GM18507 (cell line): ENCODE data around the gene FSIP1.

Source experiments
- DNase-seq: peaks from one replicate; pipeline ENCODE4 v3.0.0; 2011; ENCODE audit warnings: low read depth; ENCODE audit not compliant: insufficient read length; ENCODE audit errors: extremely low spot score
- FAIRE-seq: peaks from 2 replicates; lab custom pipeline; 2011; peaks lifted over from hg19 to GRCh38; lab: Jason Lieb, UNC

The FSIP1 gene

DNA sequence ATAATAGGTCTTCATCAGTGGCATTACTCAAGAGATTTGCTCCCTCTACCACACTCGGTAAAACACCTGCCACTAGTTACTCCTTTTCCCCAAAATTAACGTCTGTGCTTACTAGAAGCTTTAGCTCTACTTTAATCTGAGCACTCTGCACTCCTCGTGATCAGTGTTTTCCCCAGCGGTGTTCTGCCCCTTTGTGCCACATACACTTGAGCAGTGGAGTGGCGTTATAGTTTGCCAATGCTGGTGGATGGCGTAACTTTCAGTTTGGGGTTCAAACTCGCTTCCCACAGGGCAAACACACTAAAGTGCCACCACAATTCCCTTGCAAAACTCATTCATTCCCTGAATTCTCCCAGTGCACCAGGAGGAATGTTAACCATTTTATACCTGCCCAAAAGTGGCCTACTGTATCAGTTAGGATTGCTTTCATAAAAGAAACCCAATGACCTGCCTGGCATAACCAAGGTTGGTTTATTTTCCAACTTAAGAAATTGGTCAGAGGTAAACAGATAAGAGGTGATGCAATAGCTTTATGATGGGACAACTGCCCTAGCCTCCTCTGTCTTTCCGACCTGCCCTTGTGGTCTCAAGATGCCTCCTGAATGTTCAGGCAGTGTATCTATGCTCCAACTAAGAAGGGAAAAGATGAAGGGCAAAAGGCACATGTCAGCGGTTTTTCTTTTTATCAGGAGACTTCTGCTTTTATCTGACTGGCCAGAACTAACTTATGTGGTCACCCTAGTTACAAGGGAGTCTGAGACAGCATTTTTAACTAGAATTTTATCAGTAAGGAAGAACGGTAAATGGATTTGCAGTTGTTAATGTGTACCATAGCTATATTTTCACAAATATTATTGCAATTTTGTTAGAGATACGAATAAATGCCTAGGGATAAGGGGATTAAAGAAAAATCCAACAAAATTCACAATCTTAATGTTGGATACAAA is 83.9 kb downstream of the FSIP1 start:
- FAIRE-seq (no peak), DNase-seq (no peak)

DNA sequence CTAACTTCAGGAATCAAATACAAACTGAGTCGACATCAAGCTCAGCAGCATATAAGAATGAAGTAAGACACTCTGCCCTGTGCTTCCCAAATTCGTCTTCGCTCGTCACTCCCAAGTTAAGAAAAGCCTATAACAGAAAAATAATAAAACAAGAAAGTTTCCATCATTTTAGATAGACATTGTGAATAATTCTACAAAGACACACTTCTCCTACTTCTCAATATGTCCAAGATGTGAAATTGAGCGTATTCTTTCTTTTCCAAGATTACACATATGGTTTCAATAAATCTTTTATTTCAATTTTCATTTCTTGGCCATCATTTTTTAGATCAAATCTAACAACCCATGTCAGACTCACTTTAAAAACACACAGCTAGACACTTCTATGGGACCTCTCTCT is 85.1 kb downstream of the FSIP1 start:
- DNase-seq (no peak), FAIRE-seq (no peak)

DNA sequence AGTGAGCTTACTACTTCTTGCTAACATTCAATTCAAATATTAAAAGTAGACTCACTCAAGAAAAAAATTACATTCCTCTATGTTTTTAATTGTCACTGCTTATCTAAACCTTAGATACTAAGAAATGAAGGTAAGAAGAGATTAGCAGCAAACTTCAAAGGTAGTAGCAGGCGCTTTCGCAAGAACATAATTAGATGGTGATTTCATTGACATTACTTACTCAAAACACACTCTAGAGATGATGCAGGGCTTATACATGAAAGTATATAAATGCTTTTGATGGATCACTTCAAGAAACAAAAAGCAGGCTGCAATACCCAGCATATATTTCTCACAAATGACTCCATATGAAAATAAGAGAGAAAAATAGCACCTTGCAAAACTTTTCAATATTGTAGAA is 86.8 kb downstream of the FSIP1 start:
- DNase-seq (no peak), FAIRE-seq (no peak)

DNA sequence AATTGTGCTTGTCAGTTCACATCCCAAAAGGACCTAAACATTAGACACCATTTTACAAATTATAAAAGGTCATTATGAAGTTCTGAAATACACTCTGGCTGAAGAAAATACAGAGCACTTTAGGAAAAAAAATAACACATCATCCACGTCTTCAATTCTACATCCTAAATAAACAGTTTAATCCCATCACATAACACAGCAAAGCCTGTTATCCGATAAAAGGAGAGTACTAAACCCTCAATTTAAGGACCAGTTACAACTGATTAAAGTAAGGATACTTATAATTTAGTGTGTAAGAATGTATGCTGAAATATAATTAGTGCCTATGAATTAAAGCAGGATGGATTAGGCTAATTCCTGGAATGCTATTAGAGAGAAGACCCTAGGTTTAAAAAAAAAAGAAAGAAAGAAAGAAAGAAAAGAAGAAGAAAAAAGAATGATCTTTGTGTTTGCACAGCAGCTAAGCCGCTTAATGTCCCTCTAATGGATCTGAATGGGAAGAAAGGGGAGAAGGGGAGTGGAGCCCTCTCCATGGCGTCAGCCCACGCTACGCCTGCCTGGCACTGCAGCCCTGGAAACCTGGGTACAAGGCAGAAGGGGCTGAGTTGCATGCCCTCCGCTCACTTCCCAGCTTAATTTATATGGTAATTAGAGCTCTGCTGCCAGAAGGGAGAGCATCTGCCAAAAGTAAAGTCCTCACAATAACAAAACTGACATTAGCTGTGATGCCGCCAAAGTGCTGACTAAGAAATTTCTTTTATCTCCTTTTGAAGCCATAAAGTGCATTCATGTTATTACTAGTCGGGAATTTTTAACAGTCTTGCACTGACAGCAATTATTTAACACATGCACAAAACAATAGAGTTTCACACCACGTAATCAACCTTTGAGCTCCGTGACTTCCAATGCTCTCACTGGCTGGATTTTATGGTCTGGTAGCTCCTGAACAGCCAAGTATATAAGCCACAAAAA is 90.0 kb downstream of the FSIP1 start:
- FAIRE-seq, result no peak
- DNase-seq, result no peak

DNA sequence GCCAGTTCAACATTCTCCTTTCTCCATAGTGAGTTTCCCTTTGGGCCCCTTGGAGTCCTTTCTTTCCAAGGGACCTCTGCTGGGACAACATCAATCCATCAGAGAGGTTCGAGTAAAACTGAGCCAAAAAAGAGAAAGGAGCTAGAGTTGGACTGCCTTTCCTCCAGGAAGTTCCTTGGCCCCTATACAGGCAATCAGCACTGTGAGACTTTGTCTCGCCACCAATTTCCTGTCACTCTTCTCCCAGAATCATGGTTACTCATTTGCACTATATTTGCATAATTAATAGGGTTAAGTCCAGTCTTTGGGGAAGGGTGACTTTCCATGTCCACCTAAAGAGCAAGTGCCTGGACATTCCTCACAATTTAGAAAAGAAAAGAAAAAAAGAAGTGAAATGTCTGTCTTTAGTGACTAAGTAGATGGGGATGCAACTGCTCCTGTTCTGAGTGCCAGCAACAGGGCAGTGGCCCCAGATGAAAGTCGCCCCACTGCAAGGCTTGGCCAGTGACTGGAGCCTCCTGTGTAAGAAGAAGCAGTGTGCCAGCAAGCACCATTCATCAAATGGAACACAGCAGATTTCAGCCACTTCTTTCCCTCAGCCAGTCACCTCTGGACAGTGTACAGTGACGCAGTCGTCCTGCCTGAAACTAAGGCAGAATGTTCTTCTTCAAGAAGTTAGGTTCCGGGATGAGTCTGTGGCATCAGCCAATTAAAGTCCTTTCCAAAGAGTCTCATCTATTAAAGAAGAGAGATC is 91.6 kb downstream of the FSIP1 start:
- DNase-seq, result no peak

DNA sequence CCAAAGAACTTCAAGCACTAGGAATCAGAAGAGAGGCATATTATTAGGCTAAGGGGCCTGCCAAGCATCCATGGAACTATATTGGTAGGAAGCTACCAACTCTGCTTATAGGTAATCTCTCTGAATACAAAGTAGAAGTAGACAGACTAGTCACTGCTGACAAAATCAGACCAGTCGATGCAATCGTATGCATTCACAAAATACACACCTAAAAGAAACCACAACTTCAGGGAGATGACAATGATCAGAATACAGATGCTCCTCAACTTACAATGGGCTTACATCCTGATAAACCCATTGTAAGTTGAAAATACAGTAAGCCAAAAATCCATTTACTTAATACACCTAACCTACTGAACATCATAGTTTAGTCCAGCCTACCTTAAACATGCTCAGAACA is 94.7 kb downstream of the FSIP1 start:
- FAIRE-seq (no peak), DNase-seq (no peak)

More for the DNA sequence above, 91.6 kb downstream of the FSIP1 start:
- FAIRE-seq, result no peak

DNA sequence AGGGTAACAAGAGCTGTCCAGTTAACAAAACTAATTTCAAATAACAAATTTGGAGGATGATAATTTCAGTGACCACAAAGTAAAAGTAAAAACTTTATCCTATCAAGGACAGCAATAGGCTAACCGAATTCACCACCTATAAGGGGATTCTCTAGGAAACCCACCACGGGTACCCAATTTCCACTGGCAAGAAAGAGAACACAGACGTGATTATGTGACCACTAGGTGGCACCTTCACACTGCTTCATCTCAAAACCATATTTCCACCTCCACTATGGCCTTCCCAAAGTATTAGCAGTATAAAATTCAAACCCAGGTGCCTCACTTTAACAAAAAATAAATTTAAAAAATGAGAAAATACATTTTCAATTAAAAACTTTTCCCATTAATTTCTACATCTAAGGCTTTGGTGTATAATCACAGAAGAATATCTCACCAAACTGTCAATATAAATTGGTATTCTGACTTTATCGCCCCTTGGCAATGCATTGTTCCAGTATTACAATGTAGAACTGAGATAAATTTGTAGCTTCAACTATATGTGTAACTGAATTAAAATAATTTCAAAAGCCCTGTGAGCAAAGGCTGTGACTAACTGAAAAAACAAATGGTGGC is 96.5 kb downstream of the FSIP1 start:
- FAIRE-seq, result peak; percentile 49

DNA sequence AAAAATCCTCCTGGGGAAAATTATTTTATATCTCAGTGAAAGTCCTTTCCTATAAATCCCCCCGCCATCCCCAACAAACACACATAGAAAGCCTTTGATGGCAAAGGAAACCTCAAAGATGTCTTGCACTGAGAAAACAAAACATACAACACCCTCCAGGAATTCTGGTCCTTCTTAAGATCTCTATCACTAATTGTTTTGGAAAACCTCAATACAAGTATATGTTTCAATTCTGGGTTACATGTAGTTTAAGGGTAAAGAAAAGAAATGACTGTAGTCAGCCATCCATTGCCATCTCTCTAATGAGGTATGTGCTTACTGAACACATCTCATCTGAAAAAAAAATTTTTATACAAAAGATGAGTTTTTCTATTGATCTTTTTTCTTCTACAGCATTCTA is 97.3 kb downstream of the FSIP1 start:
- DNase-seq, result no peak
- FAIRE-seq, result no peak

More for the DNA sequence above, 96.5 kb downstream of the FSIP1 start:
- no peak for DNase-seq

DNA sequence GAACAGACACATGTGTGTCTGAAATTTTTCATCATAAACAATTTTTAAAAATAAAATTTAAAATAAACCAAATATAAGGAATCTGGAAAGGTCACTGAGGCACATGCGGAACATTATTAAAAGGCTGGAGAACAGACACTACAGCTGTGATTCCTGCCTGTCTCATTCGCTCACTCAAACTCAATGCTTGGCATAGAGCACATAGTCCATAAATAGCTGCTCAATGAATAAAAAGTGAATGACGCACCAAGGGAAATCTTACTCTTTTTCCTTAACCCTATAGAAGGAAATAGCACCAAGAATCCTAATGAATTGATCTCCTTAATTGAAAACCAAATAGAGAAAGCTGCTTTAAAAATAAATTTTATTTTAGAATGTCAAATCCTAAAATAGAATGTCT is 98.4 kb downstream of the FSIP1 start:
- DNase-seq (no peak), FAIRE-seq (no peak)

DNA sequence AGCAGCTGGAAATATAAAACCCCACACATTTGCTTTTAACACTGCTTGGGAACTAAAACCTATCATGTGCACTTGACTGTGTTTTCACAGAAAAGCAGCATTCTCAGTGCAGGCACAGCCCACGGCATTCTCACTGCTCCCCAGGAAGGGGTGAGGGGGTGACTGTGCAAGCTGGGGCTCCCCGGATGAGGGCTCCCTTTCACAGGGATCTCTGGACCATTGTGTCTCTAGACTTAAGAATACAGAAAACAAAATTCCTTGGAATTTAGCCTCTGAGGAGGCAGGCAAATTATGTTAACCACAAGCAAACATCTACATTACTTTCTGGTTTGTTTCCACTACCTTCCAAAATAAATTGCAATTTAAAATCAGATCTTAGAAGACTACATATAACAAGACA is 100.3 kb downstream of the FSIP1 start:
- FAIRE-seq (no peak), DNase-seq (no peak)

DNA sequence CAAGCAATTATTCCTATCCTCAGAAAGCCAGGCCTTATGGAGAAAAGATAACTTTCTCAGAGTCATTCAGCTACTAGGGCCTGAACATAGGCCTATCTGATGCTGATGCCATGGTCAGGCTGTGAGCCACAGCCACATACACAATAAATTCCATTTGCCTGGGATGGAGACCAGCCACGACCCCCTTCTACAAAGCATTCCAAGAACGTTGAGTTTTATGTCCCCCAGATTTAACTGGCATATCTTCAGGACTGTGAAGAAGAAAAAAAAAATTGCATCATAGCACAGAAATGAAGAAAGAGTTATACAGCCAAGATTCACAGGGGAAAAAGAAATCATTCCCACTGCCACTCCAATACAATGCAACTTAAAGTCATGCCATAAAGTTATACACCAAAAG is 101.8 kb downstream of the FSIP1 start:
- no peak for DNase-seq
- no peak for FAIRE-seq

DNA sequence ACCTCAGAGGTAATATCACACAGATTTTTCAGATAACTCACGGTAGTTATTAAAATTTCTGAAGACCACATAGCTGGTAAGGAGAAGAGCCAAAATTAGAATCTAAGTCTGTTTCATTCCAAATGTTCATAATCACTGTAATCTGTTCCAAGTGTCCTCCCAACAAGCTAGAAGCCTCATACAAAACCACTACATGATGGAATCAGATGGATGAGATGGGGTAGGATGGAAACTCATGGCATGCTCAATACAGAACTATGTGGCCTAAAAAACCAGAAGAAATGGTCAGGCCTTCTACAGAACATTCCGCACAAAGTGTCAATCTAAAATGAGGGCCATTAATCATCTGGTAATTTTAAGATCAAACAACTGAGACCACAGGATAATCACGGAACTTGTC is 110.0 kb downstream of the FSIP1 start:
- FAIRE-seq (no peak), DNase-seq (no peak)

DNA sequence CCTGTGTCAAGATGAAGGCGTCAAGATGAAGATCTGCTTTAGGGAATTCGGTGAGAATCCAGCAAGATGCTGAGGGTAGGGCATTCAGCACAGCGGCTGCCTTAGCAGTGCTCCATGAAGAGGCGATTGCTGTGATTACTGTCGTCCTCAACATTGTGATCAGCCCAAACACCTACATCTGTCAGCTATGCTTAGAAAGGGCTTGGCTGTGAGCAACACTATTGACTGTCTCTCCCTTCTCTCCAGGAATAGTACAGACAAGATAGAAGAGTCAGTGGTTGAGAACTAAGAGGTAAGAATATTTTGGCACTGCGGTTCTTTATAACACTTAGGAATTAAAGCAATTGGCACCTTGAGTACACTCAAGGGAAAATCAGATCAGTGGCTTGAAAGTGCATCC is 110.5 kb downstream of the FSIP1 start:
- DNase-seq (no peak), FAIRE-seq (no peak)

DNA sequence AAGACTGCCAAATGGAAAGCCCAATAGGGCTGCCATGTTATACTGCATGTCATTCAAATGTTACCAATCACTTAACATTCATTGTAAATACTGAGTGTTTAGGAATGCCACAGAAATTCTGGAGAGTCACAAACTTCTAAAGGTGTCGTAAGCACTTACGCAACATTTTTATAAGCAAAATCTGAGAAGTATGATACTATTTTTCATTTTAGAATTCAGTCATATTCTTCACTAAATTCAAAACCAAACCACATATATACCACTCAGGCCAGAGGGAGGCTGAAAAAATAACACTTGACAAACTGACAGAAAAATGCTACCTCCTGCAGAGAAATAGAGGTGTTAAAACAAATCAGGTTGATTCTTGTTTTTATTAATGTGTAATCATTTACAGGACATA is 112.0 kb downstream of the FSIP1 start:
- no peak for FAIRE-seq
- no peak for DNase-seq

DNA sequence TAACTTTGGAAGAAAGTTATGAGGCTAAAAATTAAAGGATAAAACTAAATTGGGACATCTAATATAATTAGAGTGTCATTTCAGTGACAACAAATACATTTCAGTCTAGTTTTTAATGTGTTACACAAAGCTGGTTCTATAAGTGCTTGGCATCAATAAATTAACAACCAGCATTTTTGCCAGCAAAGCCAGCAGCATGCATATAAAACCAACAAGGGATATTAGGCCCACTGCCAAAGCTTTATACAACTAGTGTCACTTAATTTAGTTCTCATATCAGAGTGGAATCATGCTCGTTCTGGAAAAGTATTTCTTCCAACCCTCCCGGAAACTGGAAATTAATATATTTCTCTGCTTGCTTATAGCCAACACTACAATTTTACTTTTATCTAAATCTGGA is 113.0 kb downstream of the FSIP1 start:
- FAIRE-seq, result no peak
- no peak for DNase-seq

DNA sequence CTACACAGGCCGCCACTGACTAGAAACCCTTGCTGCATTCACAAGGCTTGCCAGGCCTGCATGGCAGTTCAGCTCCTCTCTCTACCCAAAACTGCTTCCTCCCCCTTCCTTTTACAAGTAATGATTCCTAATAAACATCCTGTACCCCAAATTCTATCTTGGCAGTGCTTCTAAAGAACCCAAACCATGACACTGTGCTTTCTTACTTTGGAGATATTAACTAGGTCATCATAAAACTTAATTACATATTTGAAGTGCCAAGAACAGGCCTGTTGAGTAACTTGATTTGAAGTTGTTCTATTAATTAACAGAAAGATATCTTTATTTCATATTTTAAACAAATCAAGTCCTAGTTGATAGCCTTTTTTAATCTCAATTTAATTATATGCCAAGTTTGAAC is 113.4 kb downstream of the FSIP1 start:
- FAIRE-seq (no peak), DNase-seq (no peak)

DNA sequence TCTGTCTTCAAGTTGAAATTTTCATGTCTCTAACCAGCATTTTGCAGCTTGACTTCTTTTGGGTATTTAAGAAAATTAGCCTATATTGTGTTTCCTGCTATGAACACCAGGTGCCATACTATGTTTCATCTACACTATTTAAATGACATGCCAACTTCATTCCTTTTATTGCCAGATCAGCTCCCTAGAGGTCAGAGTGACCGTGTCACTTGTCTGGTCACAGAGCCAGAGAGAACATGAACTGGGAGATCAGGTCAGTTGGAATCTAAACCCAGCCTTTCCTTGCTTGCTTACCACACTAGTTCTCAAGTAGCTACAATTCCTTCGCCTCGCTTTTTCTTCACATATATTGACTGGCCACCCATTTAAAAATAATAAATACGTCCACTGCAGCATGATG is 114.2 kb downstream of the FSIP1 start:
- FAIRE-seq (no peak), DNase-seq (no peak)

DNA sequence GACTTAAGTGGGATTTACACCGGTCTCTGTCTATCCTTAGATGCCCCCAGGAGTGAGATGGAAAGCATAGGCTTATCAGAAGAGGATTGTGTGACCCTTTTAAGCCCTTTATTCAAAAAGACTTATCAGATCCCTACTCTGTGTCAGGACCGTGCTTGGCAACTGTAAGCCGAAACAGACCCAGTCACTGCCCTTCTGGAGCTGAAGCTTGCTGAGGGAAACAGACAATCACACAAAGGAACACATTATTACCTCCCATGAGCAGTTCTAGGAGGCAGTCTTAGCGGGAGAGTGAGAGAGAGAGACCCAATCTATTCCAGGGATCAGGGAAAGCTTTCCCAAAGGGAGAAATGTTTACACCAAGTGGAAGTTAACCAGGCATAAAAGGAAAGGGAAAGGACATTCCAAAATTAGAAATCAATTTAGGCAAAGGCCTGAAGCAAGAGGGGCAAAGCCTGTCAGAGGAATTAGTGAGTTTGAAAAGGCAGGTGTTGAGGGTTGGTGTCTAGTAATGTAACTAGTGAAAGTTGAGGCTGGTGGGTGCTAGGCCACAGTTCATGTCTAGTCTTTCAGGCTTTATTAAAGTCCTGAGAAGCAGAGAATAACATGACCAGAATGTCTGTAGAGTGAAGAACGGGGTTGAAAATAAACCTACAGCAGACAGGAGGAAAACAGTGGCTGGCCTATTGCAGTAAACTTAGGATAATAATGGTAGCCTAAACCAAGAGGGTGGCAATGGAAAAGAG is 115.1 kb downstream of the FSIP1 start:
- no peak for DNase-seq
- FAIRE-seq, result no peak

DNA sequence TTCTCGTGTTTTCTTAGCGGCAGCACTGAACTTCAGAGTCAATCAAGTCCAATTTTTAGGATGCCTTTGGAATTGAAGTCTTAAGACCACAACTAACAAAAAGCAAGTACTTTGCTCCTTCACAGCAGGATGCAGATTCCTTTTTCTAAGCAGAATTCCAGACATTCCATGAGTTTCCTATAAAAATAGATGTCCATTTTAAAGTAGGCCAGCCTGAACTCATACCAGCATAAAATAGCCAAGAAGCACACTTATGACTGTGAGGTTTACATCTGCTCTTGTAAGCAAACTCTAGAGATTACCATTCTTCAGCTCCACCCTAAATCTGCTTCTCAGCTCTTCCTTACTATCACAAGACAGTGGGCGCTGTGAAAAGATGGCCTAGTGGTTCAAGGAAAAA is 116.0 kb downstream of the FSIP1 start:
- FAIRE-seq (no peak), DNase-seq (no peak)
